ENCODE results near the gene PRDM1.
A peak's percentile ranks its signal among the peaks of the same experiment; 100 is the strongest.

Gene PRDM1

GRCh38 chr6:106056746-106057390, 29.3 kb upstream of the PRDM1 start:
- Histone ChIP-seq H3K36me3 (ENCODE audit: insufficient read depth, low read length) (no peaks in the 10 kb centered on the region), H3K9me3 (ENCODE audit: insufficient read depth, low read length, severe bottlenecking) (no peaks in the 10 kb centered on the region), H3K4me2 (ENCODE audit: insufficient read depth, low read length) (peak overlapping the region; percentile 52), H3K79me2 (ENCODE audit: insufficient read depth, low read length) (no peaks in the 10 kb centered on the region), H3K4me1 (ENCODE audit: insufficient read depth, low read length) (peaks cover 25% of the 10 kb centered on the region), H3K9ac (ENCODE audit: low read depth, low read length) (no peak overlapping the region), H3K4me3 (ENCODE audit: low read depth in 1 of 2, low read length in 2 of 2) (no peak overlapping the region), H2AFZ (ENCODE audit: low read depth, low read length) (no peak overlapping the region), H3K27ac (ENCODE audit: low read length) (peak overlapping the region; percentile 75; the same call in 1 of the 2 replicates), H4K20me1 (ENCODE audit: insufficient read depth, low read length) (no peaks in the 10 kb centered on the region), H3K27me3 (ENCODE audit: insufficient read depth, low read length, poor library complexity) (no peaks in the 10 kb centered on the region)
- TF ChIP-seq EZH2 (IDR thresholded peaks at IDR 0.05; ENCODE audit: borderline replicate concordance, low read depth, low read length, severe bottlenecking) = no peak
- TF ChIP-seq CTCF (IDR thresholded peaks at IDR 0.05; ENCODE audit: borderline replicate concordance, extremely low read depth, low read length, poor library complexity, severe bottlenecking) = no peak
- DNase-seq = no peak
- ATAC-seq (ENCODE audit: insufficient read depth, low read depth) = peak; percentile 44

DNA sequence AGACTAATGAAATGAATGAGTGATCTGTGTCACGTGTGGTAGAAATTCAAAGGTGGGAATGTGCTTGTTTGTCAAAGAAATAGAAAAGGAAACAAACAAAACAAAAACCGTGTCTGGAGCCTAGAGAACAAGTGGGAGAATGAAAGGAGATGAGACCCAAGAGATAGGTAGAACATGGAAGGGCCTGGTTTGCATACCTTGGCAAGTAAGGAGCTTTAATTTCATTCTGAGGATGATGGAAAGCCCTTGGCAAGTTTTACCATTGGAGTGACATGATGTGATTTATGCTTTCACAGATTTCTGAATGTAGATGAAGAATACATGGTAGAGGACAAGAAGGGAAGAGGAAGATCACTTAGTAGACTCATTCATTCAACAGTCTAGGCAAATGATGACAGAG, 26.8 kb upstream of the PRDM1 start:
- Histone ChIP-seq H4K20me1 (ENCODE audit: insufficient read depth, low read length) (no peaks in the 10 kb centered on the region), H3K27me3 (ENCODE audit: insufficient read depth, low read length, poor library complexity) (no peaks in the 10 kb centered on the region), H3K4me1 (ENCODE audit: insufficient read depth, low read length) (peaks cover 25% of the 10 kb centered on the region), H3K27ac (ENCODE audit: low read length) (no peak overlapping the region), H3K36me3 (ENCODE audit: insufficient read depth, low read length) (no peaks in the 10 kb centered on the region), H3K79me2 (ENCODE audit: insufficient read depth, low read length) (no peaks in the 10 kb centered on the region), H2AFZ (ENCODE audit: low read depth, low read length) (no peak overlapping the region), H3K4me3 (ENCODE audit: low read depth in 1 of 2, low read length in 2 of 2) (no peak overlapping the region), H3K9ac (ENCODE audit: low read depth, low read length) (no peak overlapping the region), H3K4me2 (ENCODE audit: insufficient read depth, low read length) (no peak overlapping the region), H3K9me3 (ENCODE audit: insufficient read depth, low read length, severe bottlenecking) (no peaks in the 10 kb centered on the region)
- TF ChIP-seq CTCF (IDR thresholded peaks at IDR 0.05; ENCODE audit: borderline replicate concordance, extremely low read depth, low read length, poor library complexity, severe bottlenecking) = no peak
- TF ChIP-seq EZH2 (IDR thresholded peaks at IDR 0.05; ENCODE audit: borderline replicate concordance, low read depth, low read length, severe bottlenecking) = no peak
- DNase-seq = no peak
- ATAC-seq (ENCODE audit: insufficient read depth, low read depth) = no peak

DNA sequence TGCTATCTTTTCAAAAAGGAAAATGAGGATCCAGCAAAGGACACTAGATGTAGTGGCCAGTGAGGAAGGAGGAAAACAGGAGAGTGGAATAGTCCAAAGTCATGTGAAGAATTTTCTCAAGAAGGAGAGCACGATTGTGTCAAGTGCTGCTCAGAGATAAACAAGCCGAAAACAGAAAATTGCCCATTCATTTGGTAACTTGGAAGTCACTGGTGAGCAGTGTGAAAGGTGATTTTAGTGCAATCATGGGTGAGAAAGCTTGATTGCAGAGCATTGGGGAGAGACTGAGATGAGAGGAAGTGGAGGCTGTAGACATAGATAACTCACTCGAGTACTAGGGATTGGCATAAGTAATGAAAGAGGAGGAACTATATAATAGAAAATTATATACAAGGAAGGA, 26.0 kb upstream of the PRDM1 start:
- Histone ChIP-seq H3K36me3 (ENCODE audit: insufficient read depth, low read length) (no peaks in the 10 kb centered on the region), H3K4me1 (ENCODE audit: insufficient read depth, low read length) (peaks cover 25% of the 10 kb centered on the region), H3K4me2 (ENCODE audit: insufficient read depth, low read length) (no peak overlapping the region), H2AFZ (ENCODE audit: low read depth, low read length) (no peak overlapping the region), H3K27me3 (ENCODE audit: insufficient read depth, low read length, poor library complexity) (no peaks in the 10 kb centered on the region), H3K9ac (ENCODE audit: low read depth, low read length) (no peak overlapping the region), H3K27ac (ENCODE audit: low read length) (no peak overlapping the region), H3K9me3 (ENCODE audit: insufficient read depth, low read length, severe bottlenecking) (no peaks in the 10 kb centered on the region), H3K79me2 (ENCODE audit: insufficient read depth, low read length) (no peaks in the 10 kb centered on the region), H4K20me1 (ENCODE audit: insufficient read depth, low read length) (no peaks in the 10 kb centered on the region), H3K4me3 (ENCODE audit: low read depth in 1 of 2, low read length in 2 of 2) (no peak overlapping the region)
- ATAC-seq (ENCODE audit: insufficient read depth, low read depth) (no peak), DNase-seq (no peak)
- no peak for TF ChIP-seq EZH2 (IDR thresholded peaks at IDR 0.05; ENCODE audit: borderline replicate concordance, low read depth, low read length, severe bottlenecking)

- no peak overlapping the region for H3K9ac ChIP-seq (ENCODE audit: low read depth, low read length)
- ATAC-seq (ENCODE audit: insufficient read depth, low read depth) (no peak), DNase-seq (no peak)
- no peak overlapping the region for H3K27ac ChIP-seq (ENCODE audit: low read length)
- H3K4me2 ChIP-seq (ENCODE audit: insufficient read depth, low read length) = no peak overlapping the region
- no peaks in the 10 kb centered on the region for H3K36me3 ChIP-seq (ENCODE audit: insufficient read depth, low read length)
- H3K79me2 ChIP-seq (ENCODE audit: insufficient read depth, low read length) = no peaks in the 10 kb centered on the region
- H3K9me3 ChIP-seq (ENCODE audit: insufficient read depth, low read length, severe bottlenecking) = no peaks in the 10 kb centered on the region
- H3K4me1 ChIP-seq (ENCODE audit: insufficient read depth, low read length) = no peaks in the 10 kb centered on the region
- no peaks in the 10 kb centered on the region for H4K20me1 ChIP-seq (ENCODE audit: insufficient read depth, low read length)
- no peak overlapping the region for H3K4me3 ChIP-seq (ENCODE audit: low read depth in 1 of 2, low read length in 2 of 2)
- H3K27me3 ChIP-seq (ENCODE audit: insufficient read depth, low read length, poor library complexity) = no peaks in the 10 kb centered on the region
- TF ChIP-seq CTCF (IDR thresholded peaks at IDR 0.05; ENCODE audit: borderline replicate concordance, extremely low read depth, low read length, poor library complexity, severe bottlenecking) (no peak), EZH2 (IDR thresholded peaks at IDR 0.05; ENCODE audit: borderline replicate concordance, low read depth, low read length, severe bottlenecking) (no peak)
- H2AFZ ChIP-seq (ENCODE audit: low read depth, low read length) = no peak overlapping the region
These were observed 22.7 kb upstream of the PRDM1 start for GRCh38 chr6:106063448-106063850.

All from DND-41 (cell line).